Measurements from ENCODE around the gene CENPK. TPM values are rescaled to one million over a fixed set of nuclear protein-coding genes. Genes with fewer than 3 reads are reported as not detected.

CENPK gene
- total RNA-seq (2021; fragmentation: NEBNext Ultra II Directional; extraction: Animal tissue kit (Norgen Biotek cat#: 25700)) (41.4 and 50.9 TPM in 2 replicates), polyA plus RNA-seq (2011; rRNA removed) (6.5 and 13.3 TPM in 2 replicates), polyA minus RNA-seq (2011; rRNA and poly(A)+ RNA removed) (21.4 and 23.9 TPM in 2 replicates)
- 26.1 TPM for polyA plus RNA-seq (2011; cell fraction: cytosol; rRNA removed)
- polyA plus RNA-seq (2011; cell fraction: nucleus; rRNA removed) = 9.9 TPM
- polyA plus RNA-seq (2012, experiment 1 of 2) = 17.0 to 34.1 TPM (median 19.4 TPM) in 4 replicates
- 6.0 TPM for polyA plus RNA-seq (2012, experiment 2 of 2)
- 103 TPM for polyA plus RNA-seq (2013, experiment 1 of 2)
- 95.9 TPM for polyA plus RNA-seq (2013, experiment 2 of 2)
- 16.0 TPM for polyA minus RNA-seq (2011; cell fraction: cytosol; rRNA and poly(A)+ RNA removed)
- 71.9 TPM for polyA minus RNA-seq (2011; cell fraction: nucleus; rRNA and poly(A)+ RNA removed)
- long read RNA-seq, experiment 1, transcript CENPK-208 (11 exons, 1,586 nt) = major isoform, 5 of 35 reads
- long read RNA-seq, experiment 1, partial matches to known transcripts = 14 of 35 reads
- long read RNA-seq, experiment 1, other reads (novel, unspliced or antisense) = 9 of 35 reads
- long read RNA-seq, experiment 2, transcript CENPK-202 (11 exons, 1,734 nt) = major isoform, 45 of 87 reads
- long read RNA-seq, experiment 2, transcript CENPK-208 (11 exons, 1,586 nt) = minor isoform, 8 of 87 reads
- long read RNA-seq, experiment 2, transcript CENPK-215 (11 exons, 1,697 nt) = minor isoform, 7 of 87 reads
- long read RNA-seq, experiment 2, partial matches to known transcripts = 2 of 87 reads
- long read RNA-seq, experiment 2, other reads (novel, unspliced or antisense) = 23 of 87 reads

GRCh38 chr5:65562731-65563701, at the start of gene CENPK, which contains the start of gene PPWD1:
Gene CENPK (minus strand): TSS chr5:65563168. CDS start chr5:65554907, 8,261 bp downstream.
Gene PPWD1 (plus strand): TSS chr5:65563296. CDS start chr5:65563311, 15 bp downstream.
- peaks cover 0 to 2% (median 0%) of the 10 kb centered on the region in 4 experiments; a peak in 2 of 7 replicates for H3K4me1 ChIP-seq (replicated peaks in 1 of 4; ENCODE audit: control insufficient read depth in 3 of 4, insufficient read depth in 4 of 4, low read length in 3 of 4)
- peak within 1 kb of the TSS; percentile 60 to 85 for H3K4me2 ChIP-seq (ENCODE audit: insufficient read depth in 1 of 2, low read depth in 2 of 2, low read length in 2 of 2)
- no peak within 1 kb of the TSS for H2AK5ac ChIP-seq (ENCODE audit: low read depth, low read length)
- ChIA-PET POLR2A (ENCODE audit: partially characterized antibody) (interaction anchor here (0.8 to 2.2 kb wide), 19 partner anchors 8 to 581 kb away, joined by 3 to 10 read pairs (median 4); partner anchors contain the start of genes ADAMTS6, SREK1 and TRIM23), CTCF (ENCODE audit: partially characterized antibody) (interaction anchor here (0.7 to 1.1 kb wide), 3 partner anchors 80 to 755 kb away, joined by 3 to 4 read pairs (median 3); no protein-coding TSS in a partner anchor)
- H3K27me3 ChIP-seq (replicated peaks in 1 of 4; ENCODE audit: control insufficient read depth in 3 of 4, extremely low read depth in 1 of 4, insufficient read depth in 3 of 4, low read length in 3 of 4) = no peaks in the 10 kb centered on the region
- no peaks in the 10 kb centered on the region for H3K9me3 ChIP-seq (ENCODE audit: insufficient read depth in 2 of 2, low read depth in 1 of 2, low read length in 1 of 2)
- H2BK120ac ChIP-seq (replicated peaks; ENCODE audit: low read depth, low read length) = no peak within 1 kb of the TSS
- peak; percentile 86 to 95 for DNase-seq (ENCODE audit: low read depth in 1 of 2, low spot score in 2 of 2)
- H3K4me3 ChIP-seq (ENCODE audit: extremely low read depth in 1 of 4, insufficient read depth in 2 of 4, low read depth in 3 of 4, low read length in 4 of 4) = peak within 1 kb of the TSS; percentile 76 to 98 (median 90)
- WGBS, 2 experiments (ENCODE audit: extremely low coverage in 1 of 2, insufficient coverage in 1 of 2, insufficient read length in 1 of 2, insufficient replicate concordance in 2 of 2, low coverage in 1 of 2, low lambda C conversion rate in 2 of 2, missing lambda C conversion rate in 1 of 2) = 2% methylated on average over 54 of the region's 54 CpGs; no CpG with 5 or more reads in 1 of the 2 experiments
- peaks cover 0 to 61% of the 10 kb centered on the region in 2 experiments; a peak in 2 of 4 replicates for H3K79me2 ChIP-seq (ENCODE audit: control insufficient read depth in 1 of 2, insufficient read depth in 2 of 2, low read length in 2 of 2)
- no peak within 1 kb of the TSS for H2BK20ac ChIP-seq (ENCODE audit: low read length)
- peak within 1 kb of the TSS; percentile 92 to 98 (median 96) for H3K9ac ChIP-seq (replicated peaks in 1 of 4; ENCODE audit: extremely low read depth in 1 of 4, low read depth in 3 of 4, low read length in 3 of 4)
- peak within 1 kb of the TSS; percentile 98 for H4K8ac ChIP-seq (ENCODE audit: extremely low read depth, insufficient read depth, low read length)
- H2BK12ac ChIP-seq (ENCODE audit: low read depth, low read length) = peak within 1 kb of the TSS; percentile 81; the same call in 1 of the 2 replicates
- H3K36me3 ChIP-seq (ENCODE audit: control insufficient read depth in 2 of 4, insufficient read depth in 4 of 4, low read length in 3 of 4) = peaks cover 0 to 11% (median under 1%) of the 10 kb centered on the region in 4 experiments; a peak in 2 of 8 replicates
- no peak within 1 kb of the TSS for H2BK15ac ChIP-seq (ENCODE audit: low read length)
- H3K23me2 ChIP-seq (ENCODE audit: low read depth, low read length) = peaks cover 6% of the 10 kb centered on the region; the same call in 1 of the 2 replicates
- no peak within 1 kb of the TSS for H4K91ac ChIP-seq (replicated peaks; ENCODE audit: insufficient read length, low read length)
- peak within 1 kb of the TSS; percentile 95 for H3K27ac ChIP-seq (ENCODE audit: low read depth, low read length)
- H3K18ac ChIP-seq (ENCODE audit: extremely low read depth, low read length) = peak within 1 kb of the TSS; percentile 79
- no peak within 1 kb of the TSS for H3K23ac ChIP-seq (ENCODE audit: insufficient read length)
- H3K4ac ChIP-seq (replicated peaks; ENCODE audit: insufficient read length, low read depth, low read length) = no peak within 1 kb of the TSS
- peak within 1 kb of the TSS; percentile 80 for H2BK5ac ChIP-seq (ENCODE audit: low read depth, low read length)
- H3K56ac ChIP-seq (replicated peaks; ENCODE audit: insufficient read length, low read depth, low read length) = no peak within 1 kb of the TSS
- peak within 1 kb of the TSS; percentile 52 for H4K5ac ChIP-seq (ENCODE audit: insufficient read length, low read depth, low read length)
- H4K20me1 ChIP-seq (replicated peaks in 1 of 2; ENCODE audit: control insufficient read depth in 1 of 2, insufficient read depth in 2 of 2, low read length in 2 of 2) = peaks cover 0 to 2% of the 10 kb centered on the region in 2 experiments
- peak within 1 kb of the TSS; percentile 99 for H2AFZ ChIP-seq (ENCODE audit: low read length)
- H3K79me1 ChIP-seq (ENCODE audit: low read depth, low read length) = no peaks in the 10 kb centered on the region; the same call in 1 of the 2 replicates
- H3K14ac ChIP-seq (ENCODE audit: insufficient read length) = no peak within 1 kb of the TSS
- peak; percentile 81 for FAIRE-seq
- TF ChIP-seq POLR2A (IDR thresholded peaks at IDR 0.05; ENCODE audit: control extremely low read depth in 1 of 2, low read depth in 2 of 2, low read length in 2 of 2) (peak; percentile 62 to 97), CBX5 (IDR thresholded peaks at IDR 0.05; ENCODE audit: low read depth, low read length) (no peak), YY1 (IDR thresholded peaks at IDR 0.05; ENCODE audit: low read depth, low read length) (peak; percentile 99), CEBPB (IDR thresholded peaks at IDR 0.05; ENCODE audit: low read depth, low read length) (no peak), TEAD4 (IDR thresholded peaks at IDR 0.05; ENCODE audit: low read depth, low read length) (no peak), ZNF274 (IDR thresholded peaks at IDR 0.05; ENCODE audit: borderline replicate concordance, extremely low read depth, low read length) (no peak), ATF3 (IDR thresholded peaks at IDR 0.05; ENCODE audit: insufficient read depth, low read depth, low read length) (peak; percentile 84)

All from H1 (cell line).